Activated CD4-positive, alpha-beta T cell treated with anti-CD3 and anti-CD28 coated beads for 24 hours (primary cell): ENCODE data around the gene CEP192.
"Not testable (repeated sequence)": the region's sequence is repeated elsewhere in the genome, so short reads cannot be mapped to it uniquely, and the experiment has no call there.

Experiments
- DNase-seq, 2 donors: peaks; one replicate each; pipeline ENCODE4 v3.0.0-alpha.2; 2020; ENCODE audit warnings: low read depth in 2 of 2

CEP192 gene

DNA sequence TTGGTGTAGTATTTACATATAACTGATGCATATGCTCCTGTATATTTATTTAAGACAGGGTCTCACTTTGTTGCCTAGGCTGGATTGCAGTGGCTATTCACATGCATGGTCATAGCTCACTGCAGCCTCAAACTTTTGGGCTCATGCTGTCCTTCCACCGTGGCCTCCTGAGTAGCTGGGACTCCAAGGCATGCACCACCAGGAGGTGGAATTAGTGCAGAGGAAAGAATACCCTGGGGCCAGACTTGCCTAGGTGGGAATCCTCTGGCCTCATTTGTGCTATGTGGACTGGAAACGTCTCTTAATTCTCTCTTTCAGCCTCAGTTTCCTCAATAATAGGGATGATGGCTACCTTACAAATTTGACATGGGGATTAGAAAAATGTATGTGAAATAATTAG lies 2.3 kb downstream of the CEP192 start:
- no peak for DNase-seq

DNA sequence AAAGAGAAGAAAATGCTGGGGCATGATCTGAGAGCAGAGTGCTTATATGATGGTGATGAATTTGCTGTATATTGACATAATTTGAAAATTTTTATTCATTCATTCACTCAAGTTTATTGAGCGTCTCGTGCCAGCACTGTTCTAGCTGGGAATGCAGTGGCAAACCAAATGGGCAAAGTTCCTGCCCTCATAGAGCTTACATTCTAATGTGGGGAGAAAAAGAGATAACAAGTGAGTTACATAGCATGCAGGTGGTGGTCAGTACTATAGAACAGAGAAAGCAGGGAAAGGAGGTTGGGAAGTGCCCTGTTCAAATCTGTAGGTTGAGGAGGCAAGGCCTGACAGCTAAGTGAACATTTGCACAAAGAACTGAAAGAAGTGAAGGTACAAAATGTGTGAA lies 4.3 kb downstream of the CEP192 start:
- no peak for DNase-seq

DNA sequence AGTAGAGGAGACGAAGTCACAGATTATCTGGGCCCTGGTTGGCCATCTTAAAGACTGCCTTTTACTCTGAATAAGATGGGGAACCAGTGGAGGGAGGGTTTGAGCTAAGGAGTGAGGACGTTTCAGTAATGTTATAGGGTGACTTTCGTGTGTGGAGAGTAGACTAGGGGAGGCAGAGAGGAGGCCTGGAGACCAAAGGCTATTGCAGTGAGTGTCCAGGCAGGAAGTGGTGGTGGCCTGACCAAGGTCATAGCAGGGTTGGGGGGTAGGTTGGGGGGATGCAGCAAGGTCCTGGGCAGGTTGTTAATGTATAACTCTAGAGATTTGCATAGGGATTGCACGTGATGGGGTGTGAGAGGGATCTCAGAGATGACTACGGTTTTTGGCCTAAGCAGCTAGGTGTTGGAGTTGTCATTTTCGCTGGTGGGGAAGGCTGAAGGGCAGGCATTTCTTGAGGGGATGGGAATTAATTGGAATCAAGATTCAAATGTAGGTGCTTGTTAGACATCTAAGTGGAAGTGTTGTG lies 4.9 kb downstream of the CEP192 start:
- DNase-seq, result no peak

DNA sequence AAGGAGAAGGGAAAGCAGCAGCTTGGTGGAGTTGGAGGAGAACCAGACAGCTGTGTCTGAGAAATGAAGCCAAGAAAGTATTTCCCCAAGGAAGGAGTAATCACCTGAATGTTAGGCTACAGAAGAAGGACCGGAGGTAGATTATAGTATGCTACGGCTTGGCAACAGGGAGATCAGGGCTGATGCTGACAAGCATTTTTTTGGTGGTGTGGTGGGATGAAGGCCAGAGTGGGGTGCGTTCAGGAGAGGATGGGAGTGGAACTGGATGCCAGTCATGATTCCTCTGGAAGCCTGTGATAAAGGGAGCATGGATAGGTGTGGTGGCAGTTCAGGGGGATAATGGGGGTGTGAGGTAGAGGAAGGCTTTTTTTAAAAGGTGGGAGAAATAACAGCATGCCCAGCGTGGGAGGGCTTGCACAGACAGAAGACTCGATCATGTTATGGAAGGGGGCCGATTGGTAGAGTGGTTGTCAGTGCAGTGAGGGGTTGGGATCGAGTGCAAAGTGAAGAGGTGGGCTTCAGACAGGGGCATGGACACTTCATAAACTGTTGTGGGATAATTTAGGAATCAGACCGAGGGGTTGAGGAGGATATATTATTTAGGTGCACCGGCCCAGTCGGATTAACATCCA lies 5.6 kb downstream of the CEP192 start:
- DNase-seq, result no peak

DNA sequence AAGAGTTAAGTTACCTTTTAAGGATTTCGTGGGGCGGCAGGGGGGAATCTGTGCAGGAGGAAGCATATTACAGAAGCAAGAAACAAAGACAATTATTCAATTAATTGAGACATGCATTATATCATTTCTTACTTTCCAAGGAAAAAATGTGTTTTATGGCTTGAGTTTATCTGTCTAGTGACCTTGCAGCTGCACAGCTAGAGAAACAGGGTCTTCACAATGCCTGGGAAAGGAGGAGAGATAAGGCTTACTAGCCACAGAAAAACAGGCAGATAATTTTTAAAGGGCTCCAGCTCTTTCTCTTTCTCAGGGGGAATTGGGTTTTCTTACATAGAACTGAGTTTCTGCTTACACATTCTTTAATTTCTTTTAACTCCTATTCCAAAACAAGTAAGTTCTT lies 6.2 kb downstream of the CEP192 start:
- DNase-seq, result not testable (repeated sequence)

DNA sequence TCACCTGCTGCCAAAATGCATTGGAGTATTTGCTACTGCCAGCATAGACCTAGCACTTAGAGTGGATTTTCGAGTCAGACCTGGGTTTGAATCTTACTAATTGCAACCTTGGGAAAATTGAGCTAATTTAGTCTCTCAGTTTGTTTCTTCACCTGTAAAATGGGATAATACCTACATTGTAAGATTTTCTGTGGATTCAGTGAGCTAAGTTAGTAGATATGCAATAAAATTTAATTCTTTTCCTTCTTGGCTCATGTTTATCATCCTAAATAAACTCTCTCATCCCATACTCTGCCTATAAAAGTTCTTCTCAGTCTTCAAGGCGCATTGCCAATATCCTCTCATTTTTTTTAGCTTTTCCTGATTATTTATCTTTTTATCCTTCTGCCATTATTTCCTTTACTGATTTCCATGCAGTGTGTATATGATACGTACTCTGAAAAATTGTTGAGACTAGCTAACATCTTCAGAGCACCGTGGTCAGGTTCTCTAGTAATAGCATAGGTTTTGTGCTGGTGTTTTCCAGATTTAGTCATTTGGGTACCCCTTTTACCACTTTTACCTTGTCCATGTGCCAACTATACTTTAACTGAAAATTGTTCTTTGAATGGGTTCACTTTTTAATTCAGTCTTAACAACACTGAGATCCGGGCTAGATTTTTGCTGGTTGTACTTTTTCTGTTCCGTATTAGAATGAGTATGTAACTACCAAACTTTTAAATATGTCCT lies 7.3 kb downstream of the CEP192 start:
- no peak for DNase-seq

DNA sequence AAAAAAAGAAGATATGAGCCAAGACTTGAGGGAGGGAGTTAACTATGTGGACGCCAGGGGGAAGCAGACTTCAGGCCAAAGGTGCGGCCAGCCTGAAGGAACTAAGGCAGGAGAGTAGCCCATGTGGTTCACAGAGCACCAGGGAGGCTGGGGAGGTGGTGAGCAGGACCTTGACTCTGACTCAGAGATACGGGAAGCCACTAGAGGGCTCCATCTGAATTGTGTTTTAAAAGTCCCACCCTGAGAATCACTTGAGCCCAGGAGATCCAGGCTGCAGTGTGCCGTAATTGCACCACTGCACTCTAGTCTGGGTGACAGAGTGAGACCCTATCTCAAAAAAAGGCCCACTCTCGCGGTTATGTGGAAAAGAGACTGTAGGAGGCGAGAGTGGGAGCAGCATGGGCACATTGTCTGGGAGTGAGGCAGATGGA lies 12.3 kb downstream of the CEP192 start:
- no peak for DNase-seq

DNA sequence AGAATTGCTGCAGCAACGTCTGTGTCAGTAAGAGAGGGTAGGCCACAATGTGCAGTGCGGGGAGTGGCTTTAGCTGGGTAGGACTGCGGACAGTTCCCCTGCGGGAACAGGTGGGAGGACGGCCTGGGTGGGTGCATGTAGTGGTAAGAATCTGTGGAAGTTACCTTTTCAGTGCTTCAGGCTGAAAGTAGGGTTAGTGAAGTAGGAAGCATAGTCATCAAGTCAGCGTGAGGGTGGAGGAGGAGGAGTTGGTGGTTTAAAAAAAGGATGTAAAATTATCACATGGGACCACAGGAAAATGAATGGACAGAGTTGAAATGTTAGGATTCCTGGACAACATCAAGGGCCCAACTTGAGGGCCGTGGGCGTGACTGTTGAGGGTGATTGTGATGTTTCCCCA lies 13.2 kb downstream of the CEP192 start:
- no peak for DNase-seq

DNA sequence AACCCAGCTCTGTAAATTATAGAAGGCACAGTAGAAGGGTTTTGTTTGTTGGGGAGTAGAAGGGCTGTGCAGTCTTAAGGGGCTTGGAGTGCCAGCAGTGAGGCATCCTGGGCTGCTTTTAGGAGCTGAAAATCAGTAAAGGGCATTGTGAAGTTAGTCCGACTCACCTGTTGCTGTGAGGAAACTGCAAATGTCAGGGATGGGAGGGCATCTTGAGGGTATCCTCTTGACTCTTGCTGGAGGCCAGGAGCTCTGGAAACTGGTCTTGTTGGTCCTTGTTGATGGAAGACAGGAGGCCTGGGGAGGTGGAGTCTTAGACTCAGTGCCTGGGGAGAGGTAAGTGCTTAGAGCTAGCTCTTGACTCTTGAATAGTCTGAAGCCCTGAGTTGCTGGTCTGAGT lies 14.1 kb downstream of the CEP192 start:
- no peak for DNase-seq

DNA sequence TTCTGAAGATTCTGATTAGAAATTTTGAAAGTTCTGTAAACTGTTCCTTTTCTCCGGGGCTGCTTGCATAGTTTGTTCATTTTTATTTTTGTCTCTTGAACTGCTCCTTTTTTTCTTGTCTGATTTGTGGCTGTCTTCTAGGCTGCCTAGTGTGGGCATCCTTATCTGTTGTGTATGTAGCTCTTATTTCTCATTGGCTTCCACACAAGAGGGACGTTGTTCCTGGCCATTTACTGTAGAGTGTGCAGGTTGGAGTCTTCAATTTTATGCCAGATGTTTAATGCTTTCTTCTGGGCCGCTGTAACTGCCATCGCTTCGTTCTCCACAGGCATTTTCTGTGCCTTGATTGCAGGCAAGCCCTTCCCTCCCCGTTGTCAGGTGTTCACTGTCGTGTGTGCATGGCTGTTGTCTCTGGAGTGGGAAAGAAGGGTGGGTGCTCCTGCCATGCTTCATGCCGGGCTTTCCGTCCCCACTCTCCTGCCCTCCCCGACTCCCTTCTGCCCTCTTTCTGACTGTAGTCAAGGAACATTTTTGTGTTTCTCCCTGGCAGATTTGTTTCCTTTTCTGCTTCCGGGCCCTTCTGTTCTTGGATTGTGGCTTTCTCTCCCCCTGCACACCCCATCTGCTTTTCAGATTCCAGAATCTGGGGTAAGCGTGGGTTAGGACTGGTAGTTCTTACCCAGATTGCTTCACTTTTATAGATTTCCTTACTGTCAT lies 15.5 kb downstream of the CEP192 start:
- no peak for DNase-seq

DNA sequence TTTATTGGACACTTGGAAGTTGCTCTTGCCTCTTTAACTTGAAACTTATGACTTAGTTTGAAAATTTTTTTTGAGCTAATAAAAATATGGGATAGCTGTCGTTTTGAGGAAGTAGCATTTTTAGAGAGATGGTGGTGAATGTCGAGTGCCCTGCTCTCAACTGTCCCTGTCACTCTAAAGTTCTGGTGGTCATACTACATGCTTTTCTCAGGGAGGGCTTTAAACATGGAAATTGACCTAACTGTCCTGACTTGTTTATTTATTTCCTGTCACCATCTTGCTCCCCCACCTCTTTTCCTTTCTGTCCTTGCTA lies 16.0 kb downstream of the CEP192 start:
- DNase-seq, result no peak

DNA sequence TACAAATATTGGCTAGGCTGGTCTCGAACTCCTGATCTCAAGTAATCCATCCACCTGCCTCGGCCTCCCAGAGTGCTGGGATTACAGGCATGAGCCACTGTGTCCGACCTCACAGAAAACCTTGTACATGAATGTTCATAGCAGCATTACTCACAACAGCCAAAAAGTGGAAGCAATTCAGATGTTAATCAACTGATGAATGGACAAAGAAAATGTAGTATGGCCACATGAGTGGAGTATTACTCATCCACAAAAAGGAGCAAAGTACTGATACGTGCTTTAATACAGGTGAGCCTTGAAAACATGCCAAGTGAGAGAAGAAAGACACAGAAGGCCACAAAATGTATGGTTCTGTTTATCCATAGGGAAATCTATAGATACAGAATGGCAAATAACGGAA lies 20.6 kb downstream of the CEP192 start:
- no peak for DNase-seq

DNA sequence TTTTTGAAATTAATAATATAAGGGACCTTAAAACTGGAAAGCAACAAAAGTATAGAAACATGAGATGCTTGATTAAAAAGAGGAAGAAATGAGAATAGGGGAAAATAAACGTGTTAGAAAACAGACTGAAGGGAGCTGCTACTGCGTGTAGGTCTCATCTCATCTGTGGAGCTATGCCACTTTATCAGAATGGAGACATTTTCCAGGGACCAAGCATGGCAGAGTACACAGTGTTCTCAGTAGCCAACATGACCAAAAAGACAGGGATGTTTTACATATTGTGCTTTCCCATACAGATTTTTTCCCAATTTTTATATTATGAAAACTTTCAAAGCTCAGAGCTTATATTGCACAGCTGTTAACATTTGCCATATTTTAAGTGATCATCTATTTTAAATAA lies 23.1 kb downstream of the CEP192 start:
- DNase-seq, result no peak

DNA sequence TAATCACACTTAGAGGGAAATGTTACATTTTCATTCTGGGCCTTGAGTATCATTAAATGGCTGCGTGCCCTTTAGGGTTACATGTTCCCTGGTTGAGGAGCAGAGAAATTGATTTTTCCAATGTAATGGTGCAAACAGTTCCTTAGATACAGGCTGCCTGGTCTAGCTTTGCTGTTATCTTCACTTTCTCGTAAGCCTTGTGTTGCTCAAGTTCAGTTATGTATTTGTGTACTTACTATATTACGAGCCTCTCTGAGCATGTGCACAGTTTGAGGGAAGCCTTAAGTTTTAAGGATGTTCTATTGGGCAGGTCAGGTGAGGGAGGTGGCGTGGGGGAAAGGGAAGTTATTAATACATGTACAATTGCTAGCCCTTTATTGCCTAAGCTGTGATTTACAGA lies 23.7 kb downstream of the CEP192 start:
- DNase-seq, result no peak

DNA sequence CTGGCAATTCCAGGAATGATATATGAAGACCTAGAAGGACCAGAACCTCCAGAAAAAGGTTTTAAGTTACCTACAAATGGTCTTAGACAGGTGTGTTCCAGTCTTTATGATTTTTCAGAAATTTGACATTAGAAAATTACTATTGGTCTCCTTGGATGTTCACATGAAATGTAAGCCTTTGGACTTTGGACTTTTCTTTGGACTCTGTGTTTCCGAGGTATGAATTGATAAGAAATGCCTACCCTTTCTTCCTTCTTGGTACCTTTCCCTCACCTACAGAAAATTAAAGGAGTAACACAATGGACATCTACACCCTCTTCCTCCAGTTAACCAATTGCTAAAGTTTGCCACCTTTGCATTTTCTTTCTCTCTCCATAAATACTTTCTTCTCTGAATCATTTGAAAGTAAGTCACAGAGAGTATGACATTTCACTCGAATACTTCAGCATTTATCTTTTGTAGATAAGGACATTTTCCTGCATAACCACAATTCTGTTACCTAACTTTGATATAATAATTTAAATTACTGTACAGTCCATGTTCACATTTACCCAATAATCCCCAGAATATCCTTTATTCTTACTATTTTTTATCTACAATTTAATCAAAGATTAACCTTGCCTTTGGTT lies 26.2 kb downstream of the CEP192 start:
- no peak for DNase-seq

DNA sequence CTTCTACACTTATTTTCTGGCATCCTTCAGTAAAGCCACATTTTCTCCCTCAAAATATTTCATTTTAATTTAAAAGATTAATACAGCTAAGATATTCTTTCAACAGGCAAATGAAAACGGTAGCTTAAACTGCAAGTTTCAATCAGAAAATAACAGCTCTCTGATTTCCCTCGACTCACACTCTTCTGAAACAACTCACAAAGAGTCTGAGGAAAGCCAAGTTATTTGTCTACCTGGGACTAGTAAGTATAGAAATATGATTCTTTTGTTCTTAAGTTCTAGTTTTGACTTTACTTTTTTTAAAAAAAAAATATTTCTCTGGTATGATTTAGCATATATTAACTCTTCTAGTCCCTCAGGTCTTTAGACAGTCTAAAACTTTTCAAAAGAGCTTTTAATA lies 27.2 kb downstream of the CEP192 start:
- DNase-seq, result no peak

DNA sequence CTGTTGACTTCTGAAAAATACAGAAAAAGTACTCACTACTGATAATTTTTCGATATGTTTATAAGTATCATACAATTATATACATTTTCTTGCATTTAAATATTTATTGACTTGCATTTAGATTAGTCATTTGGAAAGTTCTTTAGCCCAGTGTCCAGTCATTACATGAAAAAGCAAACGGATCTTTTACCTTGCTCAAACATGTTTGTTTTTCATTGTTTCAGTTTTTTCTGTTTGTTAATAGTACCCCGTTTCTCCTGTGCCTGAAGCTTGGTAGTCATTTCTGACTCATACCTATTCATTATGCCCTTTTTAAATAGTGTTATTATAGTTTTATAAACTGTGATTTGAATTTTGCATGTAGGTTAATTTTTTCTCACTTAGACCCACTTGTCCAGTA lies 28.1 kb downstream of the CEP192 start:
- DNase-seq, result no peak

DNA sequence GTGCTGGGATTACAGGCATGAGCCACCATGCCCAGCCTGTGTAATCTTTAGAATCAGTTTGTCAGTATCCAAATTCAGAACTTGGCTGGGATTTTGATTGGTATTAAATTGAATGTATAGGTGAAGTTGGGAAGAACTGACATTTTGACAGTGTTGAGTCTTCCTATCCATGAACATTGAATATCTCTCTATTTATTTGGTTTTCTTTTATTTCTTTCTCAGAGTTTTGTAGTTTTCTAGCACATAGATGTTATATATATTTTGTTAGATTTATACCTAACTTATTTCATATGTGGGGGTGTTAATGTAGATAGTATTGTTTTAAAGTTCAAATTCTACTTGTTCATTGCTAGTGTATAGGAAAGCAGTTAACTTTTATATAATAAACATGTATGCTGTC lies 31.5 kb downstream of the CEP192 start:
- DNase-seq, result no peak

DNA sequence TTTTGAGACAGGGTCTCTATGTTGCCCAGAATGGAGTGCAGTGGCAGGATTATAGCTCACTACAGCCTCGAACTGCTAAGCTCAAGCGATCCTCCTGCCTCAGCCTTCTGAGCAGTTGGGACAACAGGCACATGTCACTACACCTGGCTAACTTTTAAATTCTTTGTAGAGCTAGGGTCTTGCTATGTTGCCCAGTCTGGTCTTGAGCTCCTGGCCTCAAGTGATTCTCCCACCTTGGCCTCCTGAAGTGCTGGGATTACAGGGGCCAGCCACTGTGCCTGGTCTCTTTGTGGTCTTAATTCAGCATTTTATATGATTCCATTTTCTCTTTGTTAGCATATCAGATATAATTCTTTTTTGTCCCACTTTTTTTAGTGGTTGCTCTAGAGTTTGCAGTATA lies 34.1 kb downstream of the CEP192 start:
- no peak for DNase-seq

DNA sequence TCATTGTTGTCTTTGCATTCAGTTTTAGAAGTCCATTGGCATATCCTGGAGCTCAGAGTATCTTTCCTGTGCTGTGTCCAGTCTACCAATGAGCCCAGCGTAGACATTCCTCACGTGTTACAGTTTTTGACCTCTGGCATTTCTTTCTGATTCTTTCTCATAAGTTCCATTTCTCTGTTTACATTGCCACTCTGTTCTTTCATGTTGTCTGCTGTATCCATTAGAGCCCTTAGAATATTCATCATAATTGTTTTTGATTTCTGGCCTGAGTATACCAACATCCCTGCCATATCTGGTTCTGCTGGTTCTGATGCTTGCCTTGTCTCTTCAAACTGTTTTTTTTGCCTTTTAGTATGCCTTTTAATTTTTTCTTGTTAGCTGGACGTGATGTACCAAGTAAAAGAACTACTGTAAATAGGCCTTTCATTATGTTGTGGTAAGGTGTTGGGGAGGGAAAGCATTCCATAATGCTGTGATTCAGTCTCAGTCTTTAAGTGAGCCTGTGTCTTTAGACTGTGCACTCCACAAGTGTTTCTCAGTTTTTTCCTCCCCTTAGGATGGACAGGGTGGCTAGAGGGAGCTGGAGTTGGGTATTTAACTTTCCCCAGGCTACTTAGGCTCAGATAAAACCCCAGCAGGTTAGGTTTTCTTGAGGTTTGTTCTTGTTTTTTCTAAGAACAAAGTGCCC lies 35.6 kb downstream of the CEP192 start:
- DNase-seq, result no peak

DNA sequence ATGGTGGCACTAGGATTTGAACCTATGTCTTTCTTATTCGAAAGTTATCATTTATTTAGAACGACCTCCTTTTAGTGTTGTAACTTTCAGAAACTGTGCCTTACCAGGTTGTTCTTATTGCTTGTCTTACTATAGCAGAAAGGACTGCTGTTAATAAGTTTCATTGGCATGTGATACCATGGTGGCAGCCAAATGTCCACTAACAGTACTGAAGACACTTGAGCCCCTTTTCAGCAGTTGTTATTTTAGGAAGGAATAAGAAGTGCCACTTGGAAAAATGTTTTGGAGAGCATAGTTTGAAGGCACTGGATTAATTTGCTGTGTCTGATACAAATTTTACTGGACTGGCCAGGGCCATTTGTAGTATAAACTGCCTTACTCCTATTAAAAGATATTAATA lies 37.7 kb downstream of the CEP192 start:
- DNase-seq, result no peak

DNA sequence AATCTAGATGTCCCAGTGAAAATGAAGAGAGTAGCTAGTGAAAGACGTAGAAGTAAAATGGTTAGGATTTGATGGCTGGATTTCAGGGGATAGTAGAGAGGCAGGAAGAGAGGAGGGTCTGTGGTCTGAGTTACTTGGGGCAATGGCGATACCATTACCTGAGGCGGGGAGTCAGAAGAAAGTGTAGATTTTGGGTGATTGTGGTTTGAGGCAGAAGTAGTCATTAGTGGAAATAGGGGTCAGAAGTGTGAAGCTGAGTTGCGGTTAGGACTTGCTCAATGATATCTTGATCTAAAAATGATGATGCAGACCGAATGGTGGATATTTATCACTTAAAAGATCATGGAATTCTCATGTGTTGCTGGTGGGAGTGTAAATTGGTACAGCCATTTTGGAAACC lies 41.0 kb downstream of the CEP192 start:
- DNase-seq, result no peak
